Esophagus muscularis mucosa (tissue), 4 donors: ENCODE data around the gene TNC. TPM values are rescaled to one million over a fixed set of nuclear protein-coding genes. Genes with fewer than 3 reads are reported as not detected.
"Not testable (repeated sequence)": the region's sequence is repeated elsewhere in the genome, so short reads cannot be mapped to it uniquely, and the experiment has no call there.

ENCODE experiments used
- DNase-seq: peaks from one replicate; pipeline ENCODE4 v3.0.0-alpha.2; 2017; ENCODE audit errors: extremely low spot score
- H3K27ac ChIP-seq, 4 donors: fragments of 200-600 bp; sonication (generic); replicated peaks in 1 of 4; 1 replicate in 3 of 4; 2 replicates in 1 of 4; pipeline ENCODE4 v1.5.1; 2016 to 2019; ENCODE audit warnings: mild to moderate bottlenecking in 1 of 4
- H3K27me3 ChIP-seq, 4 donors: fragments of 200-600 bp; sonication (generic); one replicate each; pipeline versions ENCODE4 v1.5.1 to v1.6.0; 2016 to 2019
- H3K36me3 ChIP-seq, 4 donors: fragments of 200-600 bp; sonication (generic); one replicate each; pipeline ENCODE4 v1.5.1; 2016 to 2019
- H3K4me1 ChIP-seq, 4 donors: fragments of 200-600 bp; sonication (generic); one replicate each; pipeline ENCODE4 v1.5.1; 2016 to 2019
- H3K4me3 ChIP-seq, 4 donors: fragments of 200-600 bp; sonication (generic); 1 replicate in 2 of 4; 2 replicates in 2 of 4; pipeline ENCODE4 v1.5.1; 2016 to 2019; ENCODE audit warnings: mild to moderate bottlenecking in 4 of 4, moderate library complexity in 1 of 4
- H3K9me3 ChIP-seq, 4 donors: fragments of 200-600 bp; sonication (generic); 1 replicate in 3 of 4; 2 replicates in 1 of 4; pipeline ENCODE4 v1.5.1; 2016 to 2019
- EP300 ChIP-seq: sonication (generic); formaldehyde crosslinking; IDR thresholded peaks from one replicate; pipeline ENCODE4 v1.6.1; 2017; ENCODE audit warnings: antibody characterized with exemption
- POLR2A ChIP-seq: fragments of 450-650 bp; IDR thresholded peaks from one replicate; pipeline ENCODE4 v1.6.1; 2017; ENCODE audit warnings: antibody characterized with exemption, moderate library complexity, mild to moderate bottlenecking, low read depth
- POLR2AphosphoS5 ChIP-seq, 2 donors: sonication (generic); formaldehyde crosslinking; IDR thresholded peaks; one replicate each; pipeline ENCODE4 v1.6.1; 2017; ENCODE audit warnings: antibody characterized with exemption in 2 of 2
- WGBS: methylation state at CpG from one replicate; pipeline ENCODE4 v1.1.5; 2018; 5-methylcytosine and 5-hydroxymethylcytosine counted together
- intact Hi-C: fragments of 100-400 bp; cut with DNase I; formaldehyde crosslinking; loops from one replicate; pipeline ENCODE4 v1.15.1; 2023
- total RNA-seq, 4 donors: library from RNA; depleted of rRNA; stranded (reverse); fragments of >200 nt; gene quantifications; one replicate each; pipeline versions ENCODE4 v1.1.0 to v1.2.1, GENCODE V29; 2016
- TF ChIP-seq, protein P1 (sequence below), 3 experiments: fragments of 200-600 bp in 2 of 3; fragments of 450-650 bp in 1 of 3; sonication (generic) in 2 of 3; IDR thresholded peaks; one replicate each; pipeline ENCODE4 v1.5.1; 2017 to 2019; ENCODE audit warnings: antibody characterized with exemption in 3 of 3, mild to moderate bottlenecking in 2 of 3, moderate library complexity in 1 of 3

The TNC gene
- total RNA-seq, 4 donors from 2014 or later = 216 to 576 (median 478) TPM

DNA sequence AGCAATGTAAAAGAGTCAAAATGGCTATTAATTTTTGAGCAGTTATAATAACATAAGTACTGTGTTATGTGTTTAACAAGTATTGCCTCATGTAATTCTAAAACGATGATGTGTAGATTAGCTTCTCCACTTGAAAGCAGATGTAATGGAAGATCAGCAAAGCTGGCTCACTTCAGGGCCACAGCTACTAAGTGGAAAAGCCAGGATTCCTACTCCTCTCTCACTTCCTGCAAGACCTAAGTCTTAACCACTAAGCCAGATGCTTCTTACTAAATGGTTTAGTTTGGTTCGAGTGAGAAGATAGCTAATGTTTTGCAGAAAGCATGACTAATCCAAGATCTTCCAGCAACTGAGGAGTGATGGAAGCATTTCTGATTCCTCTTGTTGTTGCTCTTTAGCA, 15.7 kb upstream of the TNC start:
- intact Hi-C loops = no loop called here
- no peak overlapping the region for H3K27ac ChIP-seq
- no peak for TF ChIP-seq EP300
- TF ChIP-seq POLR2AphosphoS5 (IDR thresholded peaks at IDR 0.05) = no peak
- no peak for TF ChIP-seq POLR2A
- TF ChIP-seq, protein P1, sequence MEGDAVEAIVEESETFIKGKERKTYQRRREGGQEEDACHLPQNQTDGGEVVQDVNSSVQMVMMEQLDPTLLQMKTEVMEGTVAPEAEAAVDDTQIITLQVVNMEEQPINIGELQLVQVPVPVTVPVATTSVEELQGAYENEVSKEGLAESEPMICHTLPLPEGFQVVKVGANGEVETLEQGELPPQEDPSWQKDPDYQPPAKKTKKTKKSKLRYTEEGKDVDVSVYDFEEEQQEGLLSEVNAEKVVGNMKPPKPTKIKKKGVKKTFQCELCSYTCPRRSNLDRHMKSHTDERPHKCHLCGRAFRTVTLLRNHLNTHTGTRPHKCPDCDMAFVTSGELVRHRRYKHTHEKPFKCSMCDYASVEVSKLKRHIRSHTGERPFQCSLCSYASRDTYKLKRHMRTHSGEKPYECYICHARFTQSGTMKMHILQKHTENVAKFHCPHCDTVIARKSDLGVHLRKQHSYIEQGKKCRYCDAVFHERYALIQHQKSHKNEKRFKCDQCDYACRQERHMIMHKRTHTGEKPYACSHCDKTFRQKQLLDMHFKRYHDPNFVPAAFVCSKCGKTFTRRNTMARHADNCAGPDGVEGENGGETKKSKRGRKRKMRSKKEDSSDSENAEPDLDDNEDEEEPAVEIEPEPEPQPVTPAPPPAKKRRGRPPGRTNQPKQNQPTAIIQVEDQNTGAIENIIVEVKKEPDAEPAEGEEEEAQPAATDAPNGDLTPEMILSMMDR (IDR thresholded peaks at IDR 0.05) = no peak

DNA sequence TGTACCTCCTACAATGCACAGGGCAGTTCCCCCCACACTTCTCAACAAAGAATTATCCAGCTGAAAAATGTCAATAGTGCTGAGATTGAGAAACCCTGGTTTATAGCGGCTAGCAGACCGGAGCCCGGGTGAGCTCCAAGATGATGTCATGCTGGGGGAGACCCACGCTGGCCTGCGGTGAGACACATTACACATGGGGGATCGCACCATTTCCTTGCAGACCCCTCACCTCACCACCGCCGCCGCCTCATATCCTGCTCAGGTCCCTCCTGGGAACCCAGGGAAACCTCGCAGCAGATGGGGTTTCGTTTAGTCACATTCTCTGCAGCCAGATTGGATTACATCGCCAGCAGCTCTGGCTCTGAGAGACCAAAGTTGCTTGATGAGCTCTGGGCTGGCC, 14.7 kb upstream of the TNC start:
- Histone ChIP-seq H3K4me1 (peaks cover 0 to 17% (median 7%) of the 10 kb centered on the region in 4 donors), H3K36me3 (no peaks in the 10 kb centered on the region), H3K9me3 (no peaks in the 10 kb centered on the region), H3K4me3 (no peak overlapping the region), H3K27ac (no peak overlapping the region), H3K27me3 (no peaks in the 10 kb centered on the region)
- no peak for DNase-seq
- intact Hi-C loops = no loop called here
- 67% methylated on average over 11 of the region's 12 CpGs for WGBS
- TF ChIP-seq POLR2AphosphoS5 (IDR thresholded peaks at IDR 0.05) = no peak
- no peak for TF ChIP-seq EP300
- no peak for TF ChIP-seq POLR2A
- TF ChIP-seq, protein P1 (IDR thresholded peaks at IDR 0.05) = no peak

More for the DNA sequence above, 15.7 kb upstream of the TNC start:
- 63% methylated on average over 2 of the region's 2 CpGs for WGBS
- Histone ChIP-seq H3K36me3 (no peaks in the 10 kb centered on the region), H3K27me3 (no peaks in the 10 kb centered on the region), H3K9me3 (no peaks in the 10 kb centered on the region), H3K4me3 (no peak overlapping the region), H3K4me1 (peaks cover 0 to 17% (median 7%) of the 10 kb centered on the region in 4 donors)
- no peak for DNase-seq

DNA sequence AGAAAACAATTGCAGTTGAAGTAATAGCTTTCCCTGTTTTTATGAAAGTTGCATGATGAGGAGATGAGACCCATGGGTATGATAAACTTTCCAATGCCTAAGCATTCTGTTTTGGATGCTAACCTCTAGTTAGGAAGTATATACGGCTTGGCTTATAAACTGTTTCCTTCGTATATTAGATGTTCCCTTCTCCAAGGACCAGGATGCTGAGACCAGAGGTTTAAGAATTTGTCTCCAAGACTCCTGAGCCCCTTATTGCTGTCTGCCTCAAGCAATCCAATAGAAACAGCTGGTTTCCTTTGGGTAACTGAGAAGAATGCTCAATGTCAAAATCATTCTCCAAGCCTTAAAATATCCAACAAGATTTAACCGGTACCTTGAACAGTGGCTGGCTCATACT, 12.2 kb upstream of the TNC start:
- Histone ChIP-seq H3K9me3 (peaks cover 0 to 7% (median 2%) of the 10 kb centered on the region in 4 donors), H3K27ac (no peak overlapping the region), H3K36me3 (no peaks in the 10 kb centered on the region), H3K4me1 (peaks cover 0 to 12% (median 5%) of the 10 kb centered on the region in 4 donors), H3K27me3 (no peaks in the 10 kb centered on the region), H3K4me3 (no peak overlapping the region)
- WGBS = 77% methylated on average over 3 of the region's 3 CpGs
- no peak for DNase-seq
- TF ChIP-seq, protein P1 (IDR thresholded peaks at IDR 0.05) = no peak
- TF ChIP-seq POLR2A (no peak), POLR2AphosphoS5 (IDR thresholded peaks at IDR 0.05) (no peak), EP300 (no peak)
- intact Hi-C loops = no loop called here

DNA sequence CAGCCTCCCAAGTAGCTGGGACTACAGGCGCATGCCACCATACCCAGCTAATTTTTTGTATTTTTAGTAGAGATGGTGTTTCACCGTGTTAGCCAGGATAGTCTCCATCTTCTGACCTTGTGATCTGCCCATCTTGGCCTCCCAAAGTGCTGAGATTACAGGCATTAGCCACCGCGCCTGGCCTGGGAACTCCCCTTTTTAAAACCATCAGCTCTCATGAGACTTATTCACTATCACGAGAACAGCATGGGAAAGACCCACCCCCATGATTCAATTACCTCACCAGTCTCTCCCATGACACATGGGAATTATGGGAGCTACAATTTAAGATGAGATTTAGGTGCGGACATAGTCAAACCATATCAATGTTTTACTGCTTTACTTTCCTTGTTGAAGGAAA, 10.8 kb upstream of the TNC start:
- H3K27ac ChIP-seq, H3K27me3 ChIP-seq, H3K4me1 ChIP-seq, H3K4me3 ChIP-seq, H3K9me3 ChIP-seq, DNase-seq, H3K36me3 ChIP-seq, intact Hi-C loops: not testable (repeated sequence)
- 91% methylated on average over 6 of the region's 6 CpGs for whole genome bisulfite sequencing

DNA sequence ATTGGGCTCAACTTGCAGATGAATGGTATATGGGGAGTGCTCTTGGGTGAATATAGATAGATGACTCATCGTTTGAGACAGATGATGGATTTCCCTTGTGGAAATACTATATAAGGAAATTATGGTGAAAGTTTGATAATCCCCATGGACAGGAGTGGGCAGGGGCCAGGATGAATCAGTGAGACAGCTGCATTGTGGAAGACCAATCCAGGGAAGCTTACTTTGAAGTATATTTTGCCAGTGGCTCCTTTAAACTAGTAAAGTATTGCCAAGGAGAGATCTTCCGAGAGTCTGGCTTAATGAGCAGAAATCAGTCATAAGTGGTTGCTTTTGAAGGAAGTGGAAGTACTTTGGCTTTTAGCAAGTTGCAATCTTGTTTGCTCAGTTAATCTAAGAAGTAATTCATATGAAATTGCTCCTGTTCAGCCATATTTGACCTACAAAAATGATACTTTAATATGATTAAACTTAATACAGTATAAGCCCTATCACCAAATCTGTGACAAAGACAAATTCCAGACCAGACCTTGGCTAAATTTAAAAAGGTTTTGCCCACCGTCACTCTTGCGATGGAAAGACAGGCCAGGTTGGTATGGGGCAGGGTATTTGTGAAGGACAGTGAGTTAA, 9.3 kb upstream of the TNC start:
- no peaks in the 10 kb centered on the region for H3K27me3 ChIP-seq
- H3K4me1 ChIP-seq = peaks cover 0 to 7% (median 3%) of the 10 kb centered on the region in 4 donors
- intact Hi-C loops = no loop called here
- no peaks in the 10 kb centered on the region for H3K36me3 ChIP-seq
- H3K4me3 ChIP-seq = no peak overlapping the region
- TF ChIP-seq POLR2AphosphoS5 (IDR thresholded peaks at IDR 0.05) (no peak), POLR2A (no peak), EP300 (no peak)
- TF ChIP-seq, protein P1 (IDR thresholded peaks at IDR 0.05) = no peak
- H3K27ac ChIP-seq = no peak overlapping the region
- peaks cover 0 to 7% (median 3%) of the 10 kb centered on the region in 4 donors for H3K9me3 ChIP-seq
- WGBS = 59% methylated on average over 4 of the region's 4 CpGs
- DNase-seq = no peak
